Measurements from ENCODE around the gene LMF1. TPM values are rescaled to one million over a fixed set of nuclear protein-coding genes. Genes with fewer than 3 reads are reported as not detected.

The LMF1 gene
- total and polyA plus RNA-seq, 2 of the 8 experiments (the other 6 are each of a cell fraction or from before 2014, with no cell fraction given) = 3.5 to 9.1 TPM

DNA sequence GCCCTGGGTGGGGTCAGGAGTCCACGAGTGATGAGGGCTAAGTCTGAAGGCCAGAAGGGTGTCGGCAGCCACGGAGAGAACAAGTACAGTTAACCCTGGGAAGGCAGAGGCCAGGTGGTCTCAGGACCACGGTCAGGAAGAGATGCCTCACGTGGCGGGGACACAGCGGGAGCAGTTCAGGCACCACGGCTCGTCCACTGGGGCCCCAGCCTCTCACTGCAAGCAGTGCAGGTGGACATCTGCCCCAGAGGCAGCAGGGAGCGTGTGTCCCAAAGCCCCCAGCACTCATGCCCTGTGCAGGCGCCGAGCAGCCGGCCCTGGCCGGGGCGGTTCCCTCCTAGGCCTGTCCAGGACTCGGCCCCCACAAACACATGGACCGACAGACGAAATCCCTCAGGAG is 4.7 kb downstream of the LMF1 start (continued):
- TF ChIP-seq, protein P1, sequence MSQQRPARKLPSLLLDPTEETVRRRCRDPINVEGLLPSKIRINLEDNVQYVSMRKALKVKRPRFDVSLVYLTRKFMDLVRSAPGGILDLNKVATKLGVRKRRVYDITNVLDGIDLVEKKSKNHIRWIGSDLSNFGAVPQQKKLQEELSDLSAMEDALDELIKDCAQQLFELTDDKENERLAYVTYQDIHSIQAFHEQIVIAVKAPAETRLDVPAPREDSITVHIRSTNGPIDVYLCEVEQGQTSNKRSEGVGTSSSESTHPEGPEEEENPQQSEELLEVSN (IDR thresholded peaks at IDR 0.05) = no peak
- TF ChIP-seq SP2 (IDR thresholded peaks at IDR 0.05; ENCODE audit: low read length) = no peak

Data from H1 (cell line).